OCI-LY7 (cell line): ENCODE measurements around the gene EIF3A.

ENCODE experiments used
- CTCF ChIP-seq: fragments of 200-600 bp; sonication (generic); conservative IDR thresholded peaks from 2 replicates; pipeline ENCODE4 v1.5.1; 2014; ENCODE audit warnings: mild to moderate bottlenecking, antibody characterized with exemption, low read length, moderate library complexity, mixed read lengths
- EZH2phosphoT487 ChIP-seq: fragments of 200-600 bp; sonication (generic); IDR thresholded peaks from 2 replicates; pipeline ENCODE4 v1.6.1; 2018; ENCODE audit warnings: low read depth, borderline replicate concordance, mild to moderate bottlenecking, mixed run types, antibody characterized with exemption, low read length, moderate library complexity, mixed read lengths

GRCh38 chr10:118998183-118998582, 82.4 kb downstream of the EIF3A start:
- TF ChIP-seq CTCF (no peak), EZH2phosphoT487 (no peak)
